ENCODE measurements around the gene USP13. TPM values are rescaled to one million over a fixed set of nuclear protein-coding genes. Genes with fewer than 3 reads are reported as not detected.

The USP13 gene
- total and polyA plus RNA-seq, 2 experiments from 2014 or later, result 9.6 to 22.7 TPM

- no peak for TF ChIP-seq ETS1 (IDR thresholded peaks at IDR 0.05)
- no peak for TF ChIP-seq NANOG (IDR thresholded peaks at IDR 0.05; ENCODE audit: borderline replicate concordance)
- TF ChIP-seq STAT1 (IDR thresholded peaks at IDR 0.05; ENCODE audit: unreplicated experiment), result no peak
- no peak for TF ChIP-seq JUNB (IDR thresholded peaks at IDR 0.05; ENCODE audit: unreplicated experiment)
- TF ChIP-seq CREB1 (CRISPR knock-in tag; IDR thresholded peaks at IDR 0.05; ENCODE audit: low read depth), result no peak
- no peak for TF ChIP-seq REST (IDR thresholded peaks at IDR 0.05; ENCODE audit: unreplicated experiment)
- TF ChIP-seq ZNF331 (CRISPR knock-in tag; IDR thresholded peaks at IDR 0.05; ENCODE audit: low read depth), result no peak
- TF ChIP-seq EZH2 (IDR thresholded peaks at IDR 0.05; ENCODE audit: low read depth, unreplicated experiment), result no peak
- no peak for TF ChIP-seq ZNF462 (CRISPR knock-in tag; IDR thresholded peaks at IDR 0.05)
- TF ChIP-seq EZH2phosphoT487 (IDR thresholded peaks at IDR 0.05; ENCODE audit: unreplicated experiment), result no peak
- no peak for TF ChIP-seq POLR2AphosphoS5 (IDR thresholded peaks at IDR 0.05; ENCODE audit: low read depth)
- no peak for TF ChIP-seq CTCF (conservative IDR thresholded peaks at IDR 0.05; ENCODE audit: low read depth in 2 of 2)
- TF ChIP-seq ZNF114 (CRISPR knock-in tag; IDR thresholded peaks at IDR 0.05), result no peak
- Histone ChIP-seq H2AFZ (no peak overlapping the region), H3K27me3 (ENCODE audit: insufficient read depth) (no peaks in the 10 kb centered on the region), H3K4me3 (no peak overlapping the region), H3K4me2 (no peak overlapping the region), H3K27ac (ENCODE audit: low read depth) (no peak overlapping the region), H3F3A (replicated peaks; ENCODE audit: low read depth) (no peaks in the 10 kb centered on the region), H3K4me1 (ENCODE audit: insufficient read depth) (no peaks in the 10 kb centered on the region), H4K20me1 (replicated peaks; ENCODE audit: insufficient read depth) (no peaks in the 10 kb centered on the region), H3K9me2 (ENCODE audit: insufficient read depth) (no peaks in the 10 kb centered on the region), H3K79me2 (replicated peaks; ENCODE audit: insufficient read depth) (no peaks in the 10 kb centered on the region), H3K36me3 (ENCODE audit: insufficient read depth) (no peaks in the 10 kb centered on the region)
- peaks cover 7% of the 10 kb centered on the region for H3K27me3 Mint-ChIP-seq (ENCODE audit: insufficient read depth, low read depth, poor library complexity)
- H3K4me3 Mint-ChIP-seq, result no peak overlapping the region
- no peaks in the 10 kb centered on the region for H3K9me3 Mint-ChIP-seq
- DNase-seq (ENCODE audit: low spot score) (no peak), ATAC-seq (no peak)
- H3K4me1 Mint-ChIP-seq, result no peaks in the 10 kb centered on the region
- H3K27ac Mint-ChIP-seq, result no peak overlapping the region
- H3K36me3 Mint-ChIP-seq (ENCODE audit: low read depth), result no peaks in the 10 kb centered on the region
Observed at GRCh38 chr3:179642871-179643270, 10.0 kb upstream of the USP13 start.
